ENCODE results near the gene ZKSCAN1. TPM values are rescaled to one million over a fixed set of nuclear protein-coding genes. Genes with fewer than 3 reads are reported as not detected.
A peak's percentile ranks its signal among the peaks of the same experiment; 100 is the strongest.

The ZKSCAN1 gene
- total RNA-seq, 3 donors from 2014 or later: 30.6 to 65.1 (median 52.4) TPM

GRCh38 chr7:100021297-100021696 is 5.9 kb downstream of the ZKSCAN1 start:
- Histone ChIP-seq H3K9me3 (no peaks in the 10 kb centered on the region), H3K4me1 (peaks cover 4% of the 10 kb centered on the region in 2 donors), H3K4me3 (no peak overlapping the region), H3K27ac (peak overlapping the region in 1 of 2 donors; percentile 59), H3K36me3 (peaks cover 8% of the 10 kb centered on the region), H3K27me3 (no peaks in the 10 kb centered on the region)
- intact Hi-C loops (cut with DNase I; ENCODE audit: low total_unique reads): no loop called here
- DNase-seq (ENCODE audit: low spot score in 2 of 2): no peak
- TF ChIP-seq POLR2A (IDR thresholded peaks at IDR 0.05) (no peak), CTCF (IDR thresholded peaks at IDR 0.05) (no peak), POLR2AphosphoS5 (IDR thresholded peaks at IDR 0.05) (no peak)

GRCh38 chr7:100022621-100023020 is 7.2 kb downstream of the ZKSCAN1 start:
- H3K27ac ChIP-seq: peak overlapping the region; percentile 59
- peaks cover 8% of the 10 kb centered on the region for H3K36me3 ChIP-seq
- H3K4me3 ChIP-seq: no peak overlapping the region
- no peaks in the 10 kb centered on the region for H3K27me3 ChIP-seq
- peaks cover 4% of the 10 kb centered on the region in 2 donors for H3K4me1 ChIP-seq
- TF ChIP-seq POLR2A (IDR thresholded peaks at IDR 0.05) (no peak), POLR2AphosphoS5 (IDR thresholded peaks at IDR 0.05) (peak in 2 of 3 donors; percentile 44 to 49)
- intact Hi-C loops (cut with DNase I; ENCODE audit: low total_unique reads): no loop called here
- peak; percentile 69 to 89 for DNase-seq (ENCODE audit: low spot score in 2 of 2)
- H3K9me3 ChIP-seq: no peaks in the 10 kb centered on the region

- Histone ChIP-seq H3K27me3 (no peaks in the 10 kb centered on the region), H3K27ac (no peak overlapping the region), H3K36me3 (peaks cover 8% of the 10 kb centered on the region), H3K4me1 (peaks cover 0 to 4% of the 10 kb centered on the region in 2 donors), H3K4me3 (no peak overlapping the region), H3K9me3 (no peaks in the 10 kb centered on the region)
- DNase-seq (ENCODE audit: low spot score in 2 of 2): no peak
- TF ChIP-seq POLR2A (IDR thresholded peaks at IDR 0.05) (no peak), POLR2AphosphoS5 (IDR thresholded peaks at IDR 0.05) (no peak)
- intact Hi-C loops (cut with DNase I; ENCODE audit: low total_unique reads): no loop called here
Measured at GRCh38 chr7:100023526-100023925, 8.1 kb downstream of the ZKSCAN1 start.

GRCh38 chr7:100024020-100024619 is 8.7 kb downstream of the ZKSCAN1 start:
- intact Hi-C loops (cut with DNase I; ENCODE audit: low total_unique reads): no loop called here
- no peaks in the 10 kb centered on the region for H3K27me3 ChIP-seq
- H3K27ac ChIP-seq: no peak overlapping the region
- peaks cover 8% of the 10 kb centered on the region for H3K36me3 ChIP-seq
- no peaks in the 10 kb centered on the region for H3K4me1 ChIP-seq
- H3K4me3 ChIP-seq: no peak overlapping the region
- TF ChIP-seq CTCF (IDR thresholded peaks at IDR 0.05): no peak
- no peak for TF ChIP-seq POLR2A (IDR thresholded peaks at IDR 0.05)
- TF ChIP-seq POLR2AphosphoS5 (IDR thresholded peaks at IDR 0.05): no peak
- DNase-seq (ENCODE audit: low spot score in 2 of 2): no peak
- H3K9me3 ChIP-seq: no peaks in the 10 kb centered on the region

GRCh38 chr7:100027197-100027596 is 11.8 kb downstream of the ZKSCAN1 start:
- DNase-seq (ENCODE audit: low spot score in 2 of 2): no peak
- Histone ChIP-seq H3K27me3 (no peaks in the 10 kb centered on the region), H3K36me3 (peaks cover 8% of the 10 kb centered on the region)

More at GRCh38 chr7:100027197-100027596, 11.8 kb downstream of the ZKSCAN1 start:
- H3K4me1 ChIP-seq: no peaks in the 10 kb centered on the region
- TF ChIP-seq POLR2A (IDR thresholded peaks at IDR 0.05): no peak
- TF ChIP-seq CTCF (IDR thresholded peaks at IDR 0.05): no peak
- no peak for TF ChIP-seq POLR2AphosphoS5 (IDR thresholded peaks at IDR 0.05)
- intact Hi-C loops (cut with DNase I; ENCODE audit: low total_unique reads): no loop called here
- H3K27ac ChIP-seq: no peak overlapping the region
- H3K4me3 ChIP-seq: no peak overlapping the region
- H3K9me3 ChIP-seq: no peaks in the 10 kb centered on the region

Data from breast epithelium (tissue), 4 donors.